IMR-90 (cell line): Measurements from ENCODE around the gene PTPRK. TPM values are rescaled to one million over a fixed set of nuclear protein-coding genes. Genes with fewer than 3 reads are reported as not detected.

Source experiments
- ATAC-seq: fragments of 200-7000 bp; cut with Tn5 transposase; 2 replicates; pipeline ENCODE4 v1.9.1; 2020; ENCODE audit warnings: low read depth, mild to moderate bottlenecking, moderate library complexity
- BruUV-seq: library from RNA; stranded (reverse); fragments of 400-500 nt; replicated peaks from 2 replicates; lab custom pipeline; 2021; lab: Mats Ljungman, UMichigan
- CTCF ChIA-PET: fragments of 300-600 bp; formaldehyde crosslinking; extraction: SDS; loops from one replicate; lab custom pipeline; 2021; ENCODE audit warnings: antibody characterized with exemption; lab: Yijun Ruan, JAX
- POLR2A ChIA-PET: fragments of 300-600 bp; sonication (Branson Sonifier 250); formaldehyde crosslinking; loops from one replicate; lab custom pipeline; 2022; ENCODE audit warnings: antibody characterized with exemption; ENCODE audit not compliant: unreplicated experiment; lab: Charles Lee
- DNase-seq: peaks from one replicate; pipeline ENCODE4 v3.0.0; 2013
- H2AFZ ChIP-seq: replicated peaks from 2 replicates; pipeline ENCODE3; 2013; ENCODE audit warnings: low read length, mild to moderate bottlenecking; ENCODE audit not compliant: poor library complexity
- H2AK5ac ChIP-seq: 2 replicates; pipeline ENCODE4 v1.6.1; 2013; ENCODE audit warnings: low read depth, low read length, inconsistent platforms
- H2AK9ac ChIP-seq: replicated peaks from 2 replicates; pipeline ENCODE3; 2013; ENCODE audit warnings: mild to moderate bottlenecking, low read depth, low read length, moderate library complexity; ENCODE audit not compliant: poor library complexity
- H2BK120ac ChIP-seq: 2 replicates; pipeline ENCODE4 v1.6.1; 2013; ENCODE audit warnings: low read depth, low read length, inconsistent platforms
- H2BK15ac ChIP-seq: 3 replicates; pipeline ENCODE4 v1.6.1; 2013; ENCODE audit warnings: low read depth, low read length, inconsistent platforms
- H2BK20ac ChIP-seq: 2 replicates; pipeline ENCODE4 v1.6.1; 2013; ENCODE audit warnings: low read depth, mild to moderate bottlenecking, inconsistent platforms, low read length, moderate library complexity
- H2BK5ac ChIP-seq: 2 replicates; pipeline ENCODE4 v1.6.1; 2013; ENCODE audit warnings: mild to moderate bottlenecking, low read depth, low read length, inconsistent platforms; ENCODE audit not compliant: poor library complexity, severe bottlenecking
- H3K14ac ChIP-seq: replicated peaks from 2 replicates; pipeline ENCODE4 v1.6.1; 2013; ENCODE audit warnings: low read depth, low read length, inconsistent platforms
- H3K18ac ChIP-seq: 2 replicates; pipeline ENCODE4 v1.6.1; 2013; ENCODE audit warnings: low read depth, low read length, control low read depth
- H3K23ac ChIP-seq: 2 replicates; pipeline ENCODE4 v1.6.1; 2013; ENCODE audit warnings: low read depth, low read length, inconsistent platforms
- H3K27ac ChIP-seq: 2 replicates; pipeline ENCODE4 v1.5.1; 2013; ENCODE audit warnings: mild to moderate bottlenecking, control low read depth, low read length; ENCODE audit not compliant: insufficient read depth
- H3K27me3 ChIP-seq: 2 replicates; pipeline ENCODE4 v1.6.1; 2013; ENCODE audit warnings: low read length; ENCODE audit not compliant: control insufficient read depth, insufficient read depth
- H3K36me3 ChIP-seq: 2 replicates; pipeline ENCODE4 v1.6.1; 2013; ENCODE audit warnings: low read length, mixed read lengths; ENCODE audit not compliant: control insufficient read depth, insufficient read depth
- H3K4ac ChIP-seq: 2 replicates; pipeline ENCODE4 v1.6.1; 2013; ENCODE audit warnings: low read depth, low read length, inconsistent platforms
- H3K4me1 ChIP-seq: 2 replicates; pipeline ENCODE4 v1.6.1; 2013; ENCODE audit warnings: low read length, mixed read lengths; ENCODE audit not compliant: control insufficient read depth, insufficient read depth
- H3K4me2 ChIP-seq: 2 replicates; pipeline ENCODE4 v1.6.1; 2013; ENCODE audit warnings: low read depth, mild to moderate bottlenecking, control low read depth, low read length, moderate library complexity
- H3K4me3 ChIP-seq: 2 replicates; pipeline ENCODE4 v1.5.1; 2013; ENCODE audit warnings: low read depth, mild to moderate bottlenecking, control low read depth, low read length, moderate library complexity; ENCODE audit not compliant: insufficient read depth
- H3K56ac ChIP-seq: 2 replicates; pipeline ENCODE4 v1.6.1; 2013; ENCODE audit warnings: low read length, inconsistent platforms; ENCODE audit not compliant: insufficient read depth; ENCODE audit errors: extremely low read depth
- H3K79me1 ChIP-seq, 2 experiments: 2 replicates each; pipeline ENCODE4 v1.6.1; 2013; ENCODE audit warnings: low read length in 2 of 2, inconsistent platforms in 1 of 2, low read depth in 1 of 2
- H3K9ac ChIP-seq: 2 replicates; pipeline ENCODE4 v1.6.1; 2013; ENCODE audit warnings: low read depth, low read length, control low read depth
- H3K9me1 ChIP-seq: 2 replicates; pipeline ENCODE4 v1.6.1; 2013; ENCODE audit warnings: low read length, inconsistent platforms; ENCODE audit not compliant: insufficient read depth
- H3K9me3 ChIP-seq: 2 replicates; pipeline ENCODE4 v1.6.1; 2013; ENCODE audit warnings: low read length; ENCODE audit not compliant: control insufficient read depth, insufficient read depth
- H4K20me1 ChIP-seq: 2 replicates; pipeline ENCODE4 v1.6.1; 2013; ENCODE audit warnings: low read length, inconsistent platforms; ENCODE audit not compliant: insufficient read depth
- H4K5ac ChIP-seq: 2 replicates; pipeline ENCODE4 v1.6.1; 2013; ENCODE audit warnings: mild to moderate bottlenecking, low read depth, low read length, control low read depth
- H4K8ac ChIP-seq, 2 experiments: 2 replicates each; pipeline ENCODE4 v1.6.1; 2013; ENCODE audit warnings: low read depth in 2 of 2, low read length in 2 of 2, control low read depth in 1 of 2, inconsistent platforms in 1 of 2
- H4K91ac ChIP-seq: 2 replicates; pipeline ENCODE4 v1.6.1; 2013; ENCODE audit warnings: low read depth, low read length, inconsistent platforms; ENCODE audit not compliant: insufficient read depth
- BHLHE40 ChIP-seq: fragments of 150-350 bp; IDR thresholded peaks from 2 replicates; pipeline ENCODE4 v1.6.1; 2016; ENCODE audit warnings: mild to moderate bottlenecking, low read depth, low read length
- CHD1 ChIP-seq: IDR thresholded peaks from 2 replicates; pipeline ENCODE4 v1.6.1; 2012; ENCODE audit warnings: low read depth, low read length, improper control_type of control experiment
- FOS ChIP-seq: fragments of 150-350 bp; IDR thresholded peaks from 2 replicates; pipeline ENCODE4 v1.6.1; 2016; ENCODE audit warnings: low read depth, low read length
- MAZ ChIP-seq: IDR thresholded peaks from 2 replicates; pipeline ENCODE4 v1.6.1; 2012; ENCODE audit warnings: low read depth, mild to moderate bottlenecking, low read length, improper control_type of control experiment, moderate library complexity, borderline replicate concordance
- POLR2A ChIP-seq: IDR thresholded peaks from 2 replicates; pipeline ENCODE4 v1.6.1; 2012; ENCODE audit warnings: mild to moderate bottlenecking, low read depth, low read length
- RAD21 ChIP-seq: IDR thresholded peaks from 2 replicates; pipeline ENCODE4 v1.6.1; 2012; ENCODE audit warnings: low read length, improper control_type of control experiment
- RCOR1 ChIP-seq: IDR thresholded peaks from 2 replicates; pipeline ENCODE4 v1.6.1; 2012; ENCODE audit warnings: mild to moderate bottlenecking, low read length, improper control_type of control experiment; ENCODE audit not compliant: insufficient replicate concordance
- RFX5 ChIP-seq: IDR thresholded peaks from 2 replicates; pipeline ENCODE4 v1.8.0; 2012; ENCODE audit warnings: low read depth, mild to moderate bottlenecking, low read length, moderate library complexity
- SMC3 ChIP-seq: fragments of 150-350 bp; IDR thresholded peaks from 2 replicates; pipeline ENCODE4 v1.6.1; 2016; ENCODE audit warnings: low read depth, mild to moderate bottlenecking, antibody characterized with exemption, low read length, moderate library complexity
- WGBS, 2 experiments: methylation state at CpG; one replicate each; pipeline versions ENCODE4 v1.1.5 to v1.1.7; 2013; ENCODE audit warnings: missing lambda C conversion rate in 2 of 2; ENCODE audit not compliant: insufficient read length in 1 of 2; ENCODE audit errors: extremely low coverage in 2 of 2; 5-methylcytosine and 5-hydroxymethylcytosine counted together
- dilution Hi-C: fragments of 300-500 bp; cut with HindIII; formaldehyde crosslinking; loops from one replicate; pipeline ENCODE4 v1.14.3; 2018; ENCODE audit warnings: low sequenced_read_pairs; ENCODE audit not compliant: unreplicated experiment
- in situ Hi-C: fragments of 300-500 bp; cut with MboI; formaldehyde crosslinking; loops from 3 replicates; pipeline ENCODE4 v1.14.3; 2019; ENCODE audit warnings: low sequenced_read_pairs, inconsistent platforms, mixed read lengths
- intact Hi-C: fragments of 100-400 bp; cut with micrococcal nuclease; formaldehyde crosslinking; loops from 2 replicates; pipeline ENCODE4 v1.10.0; 2022
- polyA plus RNA-seq, 3 experiments: library from polyadenylated mRNA; depleted of rRNA; stranded (reverse); fragments of >200 nt; gene quantifications; 2 replicates each; pipeline ENCODE4 v1.2.3, GENCODE V29; 2012; ENCODE audit warnings: low replicate concordance in 1 of 3
- total RNA-seq: library from RNA; depleted of rRNA; stranded (reverse); fragments of >200 nt; gene quantifications from 2 replicates; pipeline ENCODE4 v1.2.3, GENCODE V29; 2012
- TF ChIP-seq, protein P1 (sequence below): fragments of 150-350 bp; IDR thresholded peaks from 2 replicates; pipeline ENCODE4 v1.6.1; 2016; ENCODE audit warnings: low read depth, mild to moderate bottlenecking, low read length, moderate library complexity, borderline replicate concordance
- TF ChIP-seq, protein P2 (sequence below): fragments of 150-350 bp; IDR thresholded peaks from 2 replicates; pipeline ENCODE4 v1.6.1; 2017; ENCODE audit warnings: mild to moderate bottlenecking, antibody characterized with exemption, low read length, low read depth
- TF ChIP-seq, protein P3 (sequence below): conservative IDR thresholded peaks from 2 replicates; pipeline ENCODE4 v1.5.1; 2012; ENCODE audit warnings: mild to moderate bottlenecking, low read depth, low read length, improper control_type of control experiment

PTPRK gene
- total and polyA plus RNA-seq, 2 of the 4 experiments (the other 2 are of a cell fraction): 18.0 to 80.8 TPM

GRCh38 chr6:128162423-128162822, 358.0 kb downstream of the PTPRK start:
- BruUV-seq: no TSS peak
- Histone ChIP-seq H3K56ac (no peak overlapping the region), H3K27me3 (no peaks in the 10 kb centered on the region), H2BK120ac (no peak overlapping the region), H4K91ac (no peak overlapping the region), H3K23ac (no peak overlapping the region), H4K8ac (no peak overlapping the region), H3K9ac (no peak overlapping the region), H3K79me1 (no peaks in the 10 kb centered on the region; a peak in 1 of 4 replicates), H2BK5ac (no peak overlapping the region), H3K9me1 (no peaks in the 10 kb centered on the region), H3K4me1 (no peaks in the 10 kb centered on the region), H3K9me3 (no peaks in the 10 kb centered on the region), H2BK15ac (no peak overlapping the region), H3K27ac (no peak overlapping the region), H4K20me1 (no peaks in the 10 kb centered on the region), H2AK9ac (no peak overlapping the region), H3K18ac (no peak overlapping the region), H2BK20ac (no peak overlapping the region), H3K4me3 (no peak overlapping the region), H2AFZ (no peak overlapping the region), H3K14ac (no peak overlapping the region), H2AK5ac (no peak overlapping the region), H3K4ac (no peak overlapping the region), H3K4me2 (no peak overlapping the region), H4K5ac (no peak overlapping the region), H3K36me3 (no peaks in the 10 kb centered on the region)
- dilution Hi-C loops: no loop called here
- DNase-seq (no peak), ATAC-seq (no peak)
- intact Hi-C loops: no loop called here
- POLR2A ChIA-PET: no interaction called here
- CTCF ChIA-PET: no interaction called here
- in situ Hi-C loops: no loop called here
- TF ChIP-seq, protein P1, sequence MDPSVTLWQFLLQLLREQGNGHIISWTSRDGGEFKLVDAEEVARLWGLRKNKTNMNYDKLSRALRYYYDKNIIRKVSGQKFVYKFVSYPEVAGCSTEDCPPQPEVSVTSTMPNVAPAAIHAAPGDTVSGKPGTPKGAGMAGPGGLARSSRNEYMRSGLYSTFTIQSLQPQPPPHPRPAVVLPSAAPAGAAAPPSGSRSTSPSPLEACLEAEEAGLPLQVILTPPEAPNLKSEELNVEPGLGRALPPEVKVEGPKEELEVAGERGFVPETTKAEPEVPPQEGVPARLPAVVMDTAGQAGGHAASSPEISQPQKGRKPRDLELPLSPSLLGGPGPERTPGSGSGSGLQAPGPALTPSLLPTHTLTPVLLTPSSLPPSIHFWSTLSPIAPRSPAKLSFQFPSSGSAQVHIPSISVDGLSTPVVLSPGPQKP: no peak
- TF ChIP-seq, protein P2, sequence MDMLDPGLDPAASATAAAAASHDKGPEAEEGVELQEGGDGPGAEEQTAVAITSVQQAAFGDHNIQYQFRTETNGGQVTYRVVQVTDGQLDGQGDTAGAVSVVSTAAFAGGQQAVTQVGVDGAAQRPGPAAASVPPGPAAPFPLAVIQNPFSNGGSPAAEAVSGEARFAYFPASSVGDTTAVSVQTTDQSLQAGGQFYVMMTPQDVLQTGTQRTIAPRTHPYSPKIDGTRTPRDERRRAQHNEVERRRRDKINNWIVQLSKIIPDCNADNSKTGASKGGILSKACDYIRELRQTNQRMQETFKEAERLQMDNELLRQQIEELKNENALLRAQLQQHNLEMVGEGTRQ: no peak
- TF ChIP-seq CHD1 (no peak), SMC3 (no peak), MAZ (no peak), POLR2A (no peak), RAD21 (no peak), FOS (no peak), RCOR1 (no peak), BHLHE40 (no peak), RFX5 (no peak)
- TF ChIP-seq, protein P3, sequence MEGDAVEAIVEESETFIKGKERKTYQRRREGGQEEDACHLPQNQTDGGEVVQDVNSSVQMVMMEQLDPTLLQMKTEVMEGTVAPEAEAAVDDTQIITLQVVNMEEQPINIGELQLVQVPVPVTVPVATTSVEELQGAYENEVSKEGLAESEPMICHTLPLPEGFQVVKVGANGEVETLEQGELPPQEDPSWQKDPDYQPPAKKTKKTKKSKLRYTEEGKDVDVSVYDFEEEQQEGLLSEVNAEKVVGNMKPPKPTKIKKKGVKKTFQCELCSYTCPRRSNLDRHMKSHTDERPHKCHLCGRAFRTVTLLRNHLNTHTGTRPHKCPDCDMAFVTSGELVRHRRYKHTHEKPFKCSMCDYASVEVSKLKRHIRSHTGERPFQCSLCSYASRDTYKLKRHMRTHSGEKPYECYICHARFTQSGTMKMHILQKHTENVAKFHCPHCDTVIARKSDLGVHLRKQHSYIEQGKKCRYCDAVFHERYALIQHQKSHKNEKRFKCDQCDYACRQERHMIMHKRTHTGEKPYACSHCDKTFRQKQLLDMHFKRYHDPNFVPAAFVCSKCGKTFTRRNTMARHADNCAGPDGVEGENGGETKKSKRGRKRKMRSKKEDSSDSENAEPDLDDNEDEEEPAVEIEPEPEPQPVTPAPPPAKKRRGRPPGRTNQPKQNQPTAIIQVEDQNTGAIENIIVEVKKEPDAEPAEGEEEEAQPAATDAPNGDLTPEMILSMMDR: no peak
- WGBS, 2 experiments: no CpG with 5 or more reads among the region's 2 CpGs
